Neural crest cell (in vitro differentiated cells): ENCODE measurements around the gene LMTK3. TPM values are rescaled to one million over a fixed set of nuclear protein-coding genes. Genes with fewer than 3 reads are reported as not detected.
"Not testable (repeated sequence)": the region's sequence is repeated elsewhere in the genome, so short reads cannot be mapped to it uniquely, and the experiment has no call there.

Experiments
- DNase-seq: peaks from one replicate; pipeline ENCODE4 v3.0.0; 2021; ENCODE audit warnings: low read depth, mixed read lengths, low spot score
- H3K27ac Mint-ChIP-seq: one replicate; pipeline ENCODE4 v1.8.0; 2021; ENCODE audit warnings: mild to moderate bottlenecking, mixed read lengths; ENCODE audit not compliant: unreplicated experiment
- H3K27me3 Mint-ChIP-seq: 2 replicates; pipeline ENCODE4 v1.8.0; 2021; ENCODE audit warnings: low read depth, mild to moderate bottlenecking, mixed read lengths
- H3K36me3 Mint-ChIP-seq: 2 replicates; pipeline ENCODE4 v1.8.0; 2021; ENCODE audit warnings: low read depth, mild to moderate bottlenecking, mixed read lengths
- H3K4me1 Mint-ChIP-seq: 2 replicates; pipeline ENCODE4 v1.8.0; 2021; ENCODE audit warnings: mixed read lengths
- H3K4me3 Mint-ChIP-seq: one replicate; pipeline ENCODE4 v1.8.0; 2021; ENCODE audit warnings: mild to moderate bottlenecking, mixed read lengths
- H3K9me3 Mint-ChIP-seq: 2 replicates; pipeline ENCODE4 v1.8.0; 2021; ENCODE audit warnings: mixed read lengths
- CTCF ChIP-seq: fragments of 200-600 bp; sonication (generic); conservative IDR thresholded peaks from 2 replicates; pipeline ENCODE4 v1.5.0; 2021; ENCODE audit warnings: antibody characterized with exemption, mild to moderate bottlenecking
- total RNA-seq: library from RNA; stranded (reverse); gene quantifications from 2 replicates; pipeline ENCODE4 v1.2.1, GENCODE V29; 2021

LMTK3 gene
- total RNA-seq, 1 donor from 2014 or later: 3.1 TPM

- Mint-ChIP-seq H3K27ac (peak overlapping the region; percentile 50), H3K4me3 (no peak overlapping the region), H3K27me3 (no peaks in the 10 kb centered on the region), H3K36me3 (no peaks in the 10 kb centered on the region), H3K4me1 (peaks cover 4% of the 10 kb centered on the region), H3K9me3 (no peaks in the 10 kb centered on the region)
- no peak for TF ChIP-seq CTCF
- no peak for DNase-seq
Observed at GRCh38 chr19:48543121-48543710, 31.6 kb upstream of the LMTK3 start.

GRCh38 chr19:48541813-48542212 lies 30.2 kb upstream of the LMTK3 start:
- DNase-seq: no peak
- H3K4me1 Mint-ChIP-seq: peaks cover 4% of the 10 kb centered on the region
- H3K27ac Mint-ChIP-seq: no peak overlapping the region
- TF ChIP-seq CTCF: no peak
- no peaks in the 10 kb centered on the region for H3K36me3 Mint-ChIP-seq
- no peak overlapping the region for H3K4me3 Mint-ChIP-seq
- no peaks in the 10 kb centered on the region for H3K9me3 Mint-ChIP-seq
- H3K27me3 Mint-ChIP-seq: no peaks in the 10 kb centered on the region

GRCh38 chr19:48540110-48540509 lies 28.5 kb upstream of the LMTK3 start:
- DNase-seq: no peak
- Mint-ChIP-seq H3K27me3 (no peaks in the 10 kb centered on the region), H3K27ac (no peak overlapping the region), H3K4me1 (peaks cover 4% of the 10 kb centered on the region), H3K36me3 (no peaks in the 10 kb centered on the region), H3K9me3 (no peaks in the 10 kb centered on the region), H3K4me3 (no peak overlapping the region)
- TF ChIP-seq CTCF: no peak

GRCh38 chr19:48539503-48540096 lies 28.0 kb upstream of the LMTK3 start:
- no peaks in the 10 kb centered on the region for H3K9me3 Mint-ChIP-seq
- TF ChIP-seq CTCF: no peak
- no peak for DNase-seq
- H3K27me3 Mint-ChIP-seq: no peaks in the 10 kb centered on the region
- no peak overlapping the region for H3K27ac Mint-ChIP-seq
- peaks cover 4% of the 10 kb centered on the region for H3K4me1 Mint-ChIP-seq
- H3K4me3 Mint-ChIP-seq: no peak overlapping the region
- H3K36me3 Mint-ChIP-seq: no peaks in the 10 kb centered on the region

GRCh38 chr19:48538057-48538456 lies 26.4 kb upstream of the LMTK3 start:
- not testable (repeated sequence) for H3K27ac Mint-ChIP-seq, H3K4me3 Mint-ChIP-seq, H3K27me3 Mint-ChIP-seq, DNase-seq, H3K4me1 Mint-ChIP-seq, H3K9me3 Mint-ChIP-seq, H3K36me3 Mint-ChIP-seq

GRCh38 chr19:48537541-48537940 lies 25.9 kb upstream of the LMTK3 start:
- Mint-ChIP-seq H3K4me3 (no peak overlapping the region), H3K36me3 (no peaks in the 10 kb centered on the region), H3K9me3 (no peaks in the 10 kb centered on the region), H3K27me3 (no peaks in the 10 kb centered on the region), H3K27ac (no peak overlapping the region), H3K4me1 (no peaks in the 10 kb centered on the region)
- no peak for DNase-seq
- TF ChIP-seq CTCF: no peak
